K562 (cell line): ENCODE data around the gene UBE2B. TPM values are rescaled to one million over a fixed set of nuclear protein-coding genes. Genes with fewer than 3 reads are reported as not detected.

ENCODE experiments used
- ATAC-seq: fragments of 200-7000 bp; cut with Tn5 transposase; 3 replicates; pipeline ENCODE4 v1.9.1; 2020; ENCODE audit warnings: moderate library complexity
- BruUV-seq: library from RNA; stranded (reverse); fragments of 400-500 nt; replicated peaks from 2 replicates; lab custom pipeline; 2021; lab: Mats Ljungman, UMichigan
- CTCF ChIA-PET: fragments of 300-600 bp; formaldehyde crosslinking; extraction: SDS; loops from one replicate; lab custom pipeline; 2021; ENCODE audit warnings: low intra/inter-chr PET ratio; lab: Yijun Ruan, JAX
- POLR2A ChIA-PET: fragments of 300-600, 350-650 bp; sonication (Branson Sonifier 250); formaldehyde crosslinking; extraction: SDS; loops from one replicate; lab custom pipeline; 2021; ENCODE audit warnings: antibody characterized with exemption, inconsistent platforms; lab: Yijun Ruan, JAX
- DNase-seq, 4 experiments: peaks; one replicate each; pipeline versions ENCODE4 v3.0.0 to v3.0.0-alpha.2; 2011 to 2018; ENCODE audit warnings: low spot score in 3 of 4, mixed read lengths in 3 of 4; ENCODE audit errors: extremely low read depth in 1 of 4
- FAIRE-seq: peaks from 2 replicates; lab custom pipeline; 2011; peaks lifted over from hg19 to GRCh38; lab: Jason Lieb, UNC
- H2AFZ ChIP-seq: 2 replicates; pipeline ENCODE4 v1.6.0; 2011; ENCODE audit warnings: low read depth, low read length, control low read depth, inconsistent platforms
- H3K27ac ChIP-seq: fragments of 200-600 bp; 3 replicates; pipeline ENCODE4 v1.8.0; 2011; ENCODE audit warnings: low read depth, mild to moderate bottlenecking, control low read depth, inconsistent platforms, low read length, moderate library complexity, mixed read lengths; ENCODE audit errors: extremely low read depth
- H3K27me3 ChIP-seq, 2 experiments: fragments of 300-600 bp in 1 of 2; 2 replicates in 1 of 2; 3 replicates in 1 of 2; pipeline versions ENCODE4 v1.6.0 to v1.8.0; 2011; ENCODE audit warnings: inconsistent platforms in 2 of 2, low read length in 2 of 2, mild to moderate bottlenecking in 1 of 2, mixed read lengths in 1 of 2, moderate library complexity in 1 of 2; ENCODE audit not compliant: control insufficient read depth in 2 of 2, insufficient read depth in 2 of 2
- H3K36me3 ChIP-seq: fragments of 300-600 bp; 3 replicates; pipeline ENCODE4 v1.8.0; 2011; ENCODE audit warnings: mild to moderate bottlenecking, low read length, inconsistent platforms; ENCODE audit not compliant: control insufficient read depth, insufficient read depth
- H3K4me1 ChIP-seq, 2 experiments: fragments of 200-600 bp in 1 of 2; replicated peaks in 1 of 2; 2 replicates in 1 of 2; 3 replicates in 1 of 2; pipeline versions ENCODE4 v1.5.1 to v1.8.0; 2011; ENCODE audit warnings: inconsistent platforms in 2 of 2, low read length in 2 of 2, mild to moderate bottlenecking in 1 of 2, mixed read lengths in 1 of 2, moderate library complexity in 1 of 2; ENCODE audit not compliant: control insufficient read depth in 2 of 2, insufficient read depth in 2 of 2
- H3K4me2 ChIP-seq: 2 replicates; pipeline ENCODE4 v1.6.1; 2011; ENCODE audit warnings: low read length, control low read depth, inconsistent platforms, mixed read lengths; ENCODE audit not compliant: insufficient read depth
- H3K4me3 ChIP-seq: fragments of 200-600 bp; sonication (generic), shearing (Covaris generic); 2 replicates; pipeline ENCODE4 v1.5.1; 2016; ENCODE audit warnings: control low read depth, inconsistent platforms
- H3K79me2 ChIP-seq: fragments of 200-600 bp; 3 replicates; pipeline ENCODE4 v1.8.0; 2011; ENCODE audit warnings: low read length, inconsistent platforms; ENCODE audit not compliant: control insufficient read depth, insufficient read depth
- H3K9ac ChIP-seq, 2 experiments: 2 replicates each; pipeline versions ENCODE4 v1.6.0 to v1.6.1; 2011; ENCODE audit warnings: low read depth in 2 of 2, low read length in 2 of 2, control low read depth in 1 of 2, inconsistent platforms in 1 of 2, mild to moderate bottlenecking in 1 of 2, mixed read lengths in 1 of 2; ENCODE audit not compliant: insufficient read depth in 1 of 2
- H3K9me1 ChIP-seq: one replicate; pipeline ENCODE4 v1.6.0; 2011; ENCODE audit warnings: inconsistent platforms, mild to moderate bottlenecking, low read length, moderate library complexity; ENCODE audit not compliant: control insufficient read depth, insufficient read depth
- H3K9me3 ChIP-seq: replicated peaks from 2 replicates; pipeline ENCODE4 v1.5.1; 2011; ENCODE audit warnings: low read depth, low read length, inconsistent platforms; ENCODE audit not compliant: control insufficient read depth, insufficient read depth
- H4K20me1 ChIP-seq: replicated peaks from 2 replicates; pipeline ENCODE4 v1.6.1; 2011; ENCODE audit warnings: low read length, inconsistent platforms, mixed read lengths; ENCODE audit not compliant: control insufficient read depth, insufficient read depth
- FOSL1 ChIP-seq: fragments of 200-800 bp; sonication (Bioruptor generic); conservative IDR thresholded peaks from 2 replicates; pipeline ENCODE4 v1.6.1; 2016; ENCODE audit warnings: missing genetic modification characterization, missing compliant biosample characterization
- JUND ChIP-seq, 2 experiments: IDR thresholded peaks; 2 replicates in 1 of 2; 3 replicates in 1 of 2; pipeline ENCODE4 v1.6.1; 2011; ENCODE audit warnings: borderline replicate concordance in 2 of 2, low read depth in 2 of 2, low read length in 2 of 2, improper control_type of control experiment in 1 of 2, missing biosample characterization in 1 of 2, missing genetic modification characterization in 1 of 2, missing genetic modification reagents in 1 of 2
- KLF6 ChIP-seq: fragments of 250-450 bp; sonication (Bioruptor Pico); IDR thresholded peaks from 2 replicates; pipeline ENCODE4 v1.4.0; 2020; ENCODE audit warnings: mild to moderate bottlenecking, moderate library complexity, borderline replicate concordance
- ZNF395 ChIP-seq: fragments of 200-800 bp; sonication (Bioruptor generic); IDR thresholded peaks from 2 replicates; pipeline ENCODE4 v1.6.1; 2017; ENCODE audit warnings: missing genetic modification characterization, missing compliant biosample characterization
- WGBS: fragments of 100-300 bp; shearing (Covaris generic); methylation state at CpG from one replicate; pipeline ENCODE4 v1.1.6; 2016; ENCODE audit warnings: low coverage, mixed read lengths; ENCODE audit not compliant: insufficient coverage; ENCODE audit errors: missing lambda C conversion rate; 5-methylcytosine and 5-hydroxymethylcytosine counted together
- in situ Hi-C: fragments of 300-500 bp; cut with MboI; formaldehyde crosslinking; loops from 4 replicates; pipeline ENCODE4 v1.15.0; 2018; ENCODE audit warnings: inconsistent platforms, mixed read lengths
- intact Hi-C: fragments of 100-400 bp; cut with micrococcal nuclease; formaldehyde crosslinking; loops from 2 replicates; pipeline ENCODE4 v1.14.2; 2022
- polyA plus RNA-seq, 8 experiments: library from polyadenylated mRNA; depleted of rRNA in 4 of 8; stranded (reverse) in 5 of 8; unstranded in 3 of 8; fragments of >200 nt; fragmentation: Nextera tagmentation in 2 of 8; fragmentation: Illumina TruSeq in 1 of 8; extraction: Ambion mirVana in 2 of 8; extraction: Trizol in 1 of 8; gene quantifications; 2 replicates each; pipeline versions ENCODE4 v1.2.1 to v1.2.3, GENCODE V29; 2011 to 2014; ENCODE audit warnings: inconsistent platforms in 1 of 8, missing spikeins in 1 of 8
- total RNA-seq, 7 experiments: library from RNA; depleted of rRNA in 6 of 7; stranded (reverse); fragments of >200 nt in 6 of 7; fragmentation: Illumina TruSeq in 2 of 7; extraction: Trizol in 2 of 7; gene quantifications; 2 replicates each; pipeline versions ENCODE4 v1.2.1 to v1.2.3, GENCODE V29; 2011 to 2021; ENCODE audit warnings: low replicate concordance in 1 of 7

UBE2B gene
- total and polyA plus RNA-seq, 9 of the 15 experiments (the other 6 are each of a cell fraction or from before 2014, with no cell fraction given) = 13.1 to 198 (median 75.5) TPM

- FAIRE-seq (no peak), ATAC-seq (0 out of 3 replicates have a peak, but pooled peaks have one; percentile 35)
- CTCF ChIA-PET = no interaction called here
- in situ Hi-C loops (no loop called here), intact Hi-C loops (no loop called here)
- Histone ChIP-seq H3K79me2 (no peaks in the 10 kb centered on the region), H3K4me2 (no peak overlapping the region), H3K36me3 (no peaks in the 10 kb centered on the region), H3K27ac (no peak overlapping the region), H3K4me1 (peaks cover 12 to 13% of the 10 kb centered on the region in 2 experiments; a peak in 4 of 5 replicates), H3K4me3 (no peak overlapping the region)
- 53% methylated on average over 10 of the region's 14 CpGs for WGBS
- POLR2A ChIA-PET = interaction anchor here (0.6 kb wide), 2 partner anchors 35 to 900 kb away, joined by 3 read pairs; no protein-coding TSS in a partner anchor
- peak; percentile 21; the same call in 1 of the 2 replicates for TF ChIP-seq JUND (IDR thresholded peaks at IDR 0.05; ENCODE audit: borderline replicate concordance, low read depth, low read length)
- no peak for TF ChIP-seq JUND (tag; IDR thresholded peaks at IDR 0.05; ENCODE audit: borderline replicate concordance, low read depth, low read length)
- peak; percentile 41 for TF ChIP-seq FOSL1 (tag)
- TF ChIP-seq KLF6 (CRISPR knock-in tag) = no peak
- no peak for TF ChIP-seq ZNF395 (CRISPR knock-in tag)
- TF ChIP-seq, all 486 proteins: peak for 2
- peak overlapping the region in 1 of 2 experiments; percentile 65; a peak in 1 of 4 replicates for H3K9ac ChIP-seq
- BruUV-seq = no TSS peak
- no peaks in the 10 kb centered on the region; a peak in 1 of 5 replicates for H3K27me3 ChIP-seq
- H3K9me1 ChIP-seq = no peaks in the 10 kb centered on the region
- no peak overlapping the region; the same call in 1 of the 2 replicates for H2AFZ ChIP-seq
- DNase-seq = no peak
- no peaks in the 10 kb centered on the region for H4K20me1 ChIP-seq
- H3K9me3 ChIP-seq = no peaks in the 10 kb centered on the region
Measured at GRCh38 chr5:134432677-134433359, 61.4 kb downstream of the UBE2B start.
